GM12878 (cell line): ENCODE measurements around the gene HYAL1.

Experiments used
- DPF2 ChIP-seq: fragments of 450-650 bp; IDR thresholded peaks from 2 replicates; pipeline ENCODE4 v1.6.1; 2017; ENCODE audit warnings: mild to moderate bottlenecking
- ESRRA ChIP-seq: IDR thresholded peaks from 2 replicates; pipeline ENCODE4 v1.6.1; 2012; ENCODE audit warnings: mild to moderate bottlenecking, low read length, improper control_type of control experiment
- NFIC ChIP-seq: IDR thresholded peaks from 2 replicates; pipeline ENCODE4 v1.6.1; 2012; ENCODE audit warnings: low read depth, mild to moderate bottlenecking, inconsistent platforms, low read length, moderate library complexity
- PBX3 ChIP-seq: IDR thresholded peaks from 2 replicates; pipeline ENCODE4 v1.6.1; 2011; ENCODE audit warnings: mild to moderate bottlenecking, low read depth, low read length, moderate library complexity; ENCODE audit not compliant: insufficient replicate concordance
- RCOR1 ChIP-seq: conservative IDR thresholded peaks from 2 replicates; pipeline ENCODE4 v1.6.1; 2012; ENCODE audit warnings: low read depth, low read length, improper control_type of control experiment
- ZBTB33 ChIP-seq: fragments of 450-650 bp; IDR thresholded peaks from 2 replicates; pipeline ENCODE4 v1.6.1; 2017; ENCODE audit warnings: mild to moderate bottlenecking
- TF ChIP-seq, protein P1 (sequence below), 3 experiments: IDR thresholded peaks in 2 of 3; conservative IDR thresholded peaks in 1 of 3; 2 replicates each; pipeline ENCODE4 v1.5.1; 2011; ENCODE audit warnings: low read depth in 3 of 3, low read length in 3 of 3, mild to moderate bottlenecking in 3 of 3, control low read depth in 2 of 3, moderate library complexity in 2 of 3, inconsistent platforms in 1 of 3, mixed read lengths in 1 of 3; ENCODE audit not compliant: control insufficient read depth in 2 of 3, insufficient read depth in 1 of 3; ENCODE audit errors: extremely low read depth in 1 of 3

DNA sequence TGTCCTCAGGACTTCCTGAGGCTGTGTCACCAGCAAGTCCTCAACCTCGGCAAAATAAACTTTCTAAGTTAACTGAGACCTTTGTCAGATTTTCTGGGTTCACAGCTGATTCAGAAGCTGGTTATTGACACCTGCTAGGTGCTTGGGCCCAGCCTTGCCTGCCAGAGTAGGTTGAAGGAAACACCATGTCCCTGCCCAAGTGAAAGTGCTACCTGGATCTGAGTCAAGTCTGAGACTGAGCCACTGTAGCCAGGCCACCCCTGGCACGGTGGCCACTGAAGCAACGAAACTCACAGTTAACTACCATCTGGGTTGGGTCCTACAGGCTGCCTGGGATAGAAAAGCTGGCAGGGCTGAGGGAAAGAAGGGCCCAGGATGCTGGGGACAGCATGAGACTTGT, 11.0 kb upstream of the HYAL1 start:
- no peak for TF ChIP-seq ZBTB33
- no peak for TF ChIP-seq NFIC
- no peak for TF ChIP-seq RCOR1
- TF ChIP-seq, protein P1, sequence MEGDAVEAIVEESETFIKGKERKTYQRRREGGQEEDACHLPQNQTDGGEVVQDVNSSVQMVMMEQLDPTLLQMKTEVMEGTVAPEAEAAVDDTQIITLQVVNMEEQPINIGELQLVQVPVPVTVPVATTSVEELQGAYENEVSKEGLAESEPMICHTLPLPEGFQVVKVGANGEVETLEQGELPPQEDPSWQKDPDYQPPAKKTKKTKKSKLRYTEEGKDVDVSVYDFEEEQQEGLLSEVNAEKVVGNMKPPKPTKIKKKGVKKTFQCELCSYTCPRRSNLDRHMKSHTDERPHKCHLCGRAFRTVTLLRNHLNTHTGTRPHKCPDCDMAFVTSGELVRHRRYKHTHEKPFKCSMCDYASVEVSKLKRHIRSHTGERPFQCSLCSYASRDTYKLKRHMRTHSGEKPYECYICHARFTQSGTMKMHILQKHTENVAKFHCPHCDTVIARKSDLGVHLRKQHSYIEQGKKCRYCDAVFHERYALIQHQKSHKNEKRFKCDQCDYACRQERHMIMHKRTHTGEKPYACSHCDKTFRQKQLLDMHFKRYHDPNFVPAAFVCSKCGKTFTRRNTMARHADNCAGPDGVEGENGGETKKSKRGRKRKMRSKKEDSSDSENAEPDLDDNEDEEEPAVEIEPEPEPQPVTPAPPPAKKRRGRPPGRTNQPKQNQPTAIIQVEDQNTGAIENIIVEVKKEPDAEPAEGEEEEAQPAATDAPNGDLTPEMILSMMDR (IDR thresholded peaks at IDR 0.05 in 2 of 3, conservative IDR thresholded peaks at IDR 0.05 in 1 of 3; ENCODE audit: control insufficient read depth in 2 of 3, extremely low read depth in 1 of 3, insufficient read depth in 1 of 3, low read depth in 3 of 3, low read length in 3 of 3), result no peak
- no peak for TF ChIP-seq PBX3
- TF ChIP-seq DPF2, result no peak
- no peak for TF ChIP-seq ESRRA
